Measurements from ENCODE around the gene CASTOR2.
"Not testable (repeated sequence)": the region's sequence is repeated elsewhere in the genome, so short reads cannot be mapped to it uniquely, and the experiment has no call there.

The CASTOR2 gene

DNA sequence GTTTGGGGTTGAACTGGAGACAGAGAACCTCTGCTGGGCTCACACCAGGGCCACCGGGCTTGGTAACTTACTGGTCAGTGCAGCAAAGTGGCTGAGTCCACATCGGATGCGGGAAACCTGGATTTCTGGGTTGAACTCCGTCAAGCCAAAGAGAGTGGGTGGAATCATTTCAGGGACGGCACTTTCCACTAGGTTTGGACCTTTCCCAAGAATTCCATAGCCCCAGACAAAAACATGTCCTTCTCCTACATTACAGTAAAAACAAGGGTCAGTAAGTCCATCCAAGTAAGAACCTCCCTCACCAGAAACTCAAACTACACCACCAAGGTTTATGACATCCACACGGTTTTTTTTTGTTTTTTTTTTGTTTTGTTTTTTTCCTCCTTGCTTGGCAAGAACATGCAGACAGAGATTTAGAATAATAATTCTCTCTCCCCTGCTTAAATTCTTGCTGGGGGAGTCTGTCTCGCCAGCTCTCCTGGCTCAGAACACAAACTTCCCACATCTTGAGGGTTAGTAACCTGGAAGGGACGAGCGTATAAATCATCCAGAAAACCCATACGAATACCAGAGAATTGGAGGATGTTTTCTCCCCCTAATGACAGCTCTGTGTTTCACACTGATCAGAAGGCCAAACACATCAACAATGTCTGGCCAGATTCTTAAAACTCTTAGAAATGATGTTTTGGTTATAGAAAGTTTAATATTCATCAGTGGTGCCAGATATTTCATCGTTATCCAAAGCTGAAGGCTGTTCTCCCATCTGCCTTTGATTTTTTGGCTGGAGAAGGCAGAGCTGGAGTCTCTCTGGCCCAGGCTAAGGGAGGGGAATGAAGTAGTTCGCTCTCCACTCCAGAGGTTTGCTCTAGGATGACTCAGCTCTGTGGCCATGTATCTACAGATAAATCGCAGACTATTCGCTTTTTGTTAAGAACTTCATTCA lies 91.6 kb downstream of the CASTOR2 start:
- no peak for DNase-seq

DNA sequence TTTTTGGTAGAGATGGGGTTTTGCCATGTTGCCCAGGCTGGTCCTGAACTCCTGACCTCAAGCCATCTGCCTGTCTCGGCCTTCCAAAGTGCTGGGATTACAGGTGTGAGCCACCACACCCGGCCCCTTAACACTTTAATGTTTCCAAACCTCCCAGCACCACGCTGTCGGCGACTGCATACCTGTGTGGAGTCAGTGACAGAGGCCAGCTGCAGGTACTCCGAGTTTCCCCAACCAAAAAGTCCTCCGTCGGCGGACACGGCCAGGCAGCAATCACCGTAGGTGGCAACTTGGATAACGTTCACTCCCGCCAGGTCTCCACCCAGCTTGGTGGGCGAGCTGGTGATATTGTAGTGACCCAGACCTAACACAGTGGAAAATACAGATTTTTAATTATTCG lies 93.9 kb downstream of the CASTOR2 start:
- no peak for DNase-seq

DNA sequence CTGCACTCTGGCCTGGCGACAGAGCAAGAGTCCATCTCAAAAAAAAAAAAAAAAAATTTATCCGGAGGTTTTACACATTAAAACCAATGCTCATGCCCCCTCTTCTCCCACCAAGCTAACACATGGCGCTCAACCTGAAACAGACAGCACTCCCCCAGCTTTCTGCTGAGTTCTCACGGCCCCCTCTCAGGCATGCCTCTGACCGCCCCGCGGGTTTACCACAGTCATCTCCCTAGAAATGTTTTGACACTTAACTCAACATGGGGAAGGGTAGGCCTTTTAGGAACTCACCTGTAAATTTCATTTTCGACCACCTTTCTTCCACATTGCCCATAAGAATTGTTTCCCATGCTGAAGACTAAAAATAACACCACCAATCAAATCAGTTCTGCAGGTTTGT lies 99.8 kb downstream of the CASTOR2 start:
- DNase-seq: no peak

DNA sequence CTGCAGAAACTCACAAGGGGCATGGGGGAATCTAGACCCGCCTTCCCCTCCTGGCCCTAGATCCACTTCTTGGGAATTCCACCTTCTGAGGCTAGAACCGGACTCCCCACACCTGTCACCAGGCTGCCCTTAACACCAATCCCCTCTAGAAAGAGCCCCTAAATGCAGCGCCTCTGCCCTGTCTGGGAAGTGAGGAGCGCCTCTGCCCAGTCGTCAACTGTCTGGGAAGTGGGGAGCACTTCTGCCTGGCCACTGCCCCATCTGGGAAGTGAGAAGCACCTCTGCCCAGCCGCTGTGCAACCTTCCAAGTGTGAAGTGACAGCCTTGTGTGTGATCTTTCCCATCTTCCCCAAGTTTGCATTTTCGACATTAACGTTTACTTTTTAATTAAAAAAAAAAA lies 100.3 kb downstream of the CASTOR2 start:
- DNase-seq: no peak

DNA sequence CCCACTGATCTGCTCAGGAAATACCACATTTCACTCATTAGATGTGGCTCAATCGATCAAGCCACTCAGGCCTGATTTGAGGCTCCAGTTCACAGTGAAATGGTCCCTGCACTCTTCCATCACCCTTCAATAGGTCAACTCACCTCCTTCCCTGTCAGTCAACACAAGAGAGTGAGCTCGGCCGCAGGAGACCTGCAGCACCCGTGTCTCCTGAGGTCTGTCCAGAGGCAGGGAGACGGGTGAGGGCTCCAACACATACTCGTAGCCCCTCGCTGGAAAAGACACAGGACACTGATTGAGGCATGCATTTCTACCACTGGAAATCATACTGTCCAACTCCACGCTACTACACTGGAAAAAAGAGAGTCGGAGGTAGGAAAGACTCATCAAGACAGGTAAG lies 102.0 kb downstream of the CASTOR2 start:
- DNase-seq: no peak

DNA sequence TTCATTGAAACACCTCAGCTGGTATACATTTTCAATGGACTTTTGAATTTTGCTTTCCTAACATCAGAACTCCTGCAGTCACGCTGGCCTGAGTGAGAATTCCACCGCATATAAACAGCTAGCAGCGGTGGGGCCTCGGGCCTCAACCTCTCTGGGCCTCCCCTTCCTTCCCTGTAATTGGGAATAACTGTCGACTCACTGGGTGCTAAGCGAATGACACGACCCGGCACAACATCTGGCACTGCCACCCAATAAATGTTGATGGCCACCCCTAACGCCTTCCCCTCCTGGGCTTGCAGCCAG lies 108.4 kb downstream of the CASTOR2 start:
- DNase-seq: no peak

DNA sequence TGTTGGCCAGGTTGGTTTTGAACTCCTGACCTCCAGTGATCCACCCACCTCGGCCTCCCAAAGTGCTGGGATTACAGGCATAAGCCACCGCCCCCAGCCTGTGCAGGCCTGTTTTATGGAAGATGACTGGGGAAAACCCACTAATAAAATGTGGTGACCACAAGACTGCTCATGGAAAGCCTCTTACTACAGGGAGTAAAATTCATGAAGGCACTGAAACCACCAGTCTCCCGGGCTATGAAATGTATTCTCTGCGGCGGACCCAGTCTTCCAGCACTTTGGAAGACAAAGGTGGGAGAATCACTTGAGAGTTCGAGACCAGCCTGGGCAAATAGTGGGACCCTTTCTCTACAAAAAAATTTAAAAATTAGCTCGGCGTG lies 109.7 kb downstream of the CASTOR2 start:
- not testable (repeated sequence) for DNase-seq

Measured in NCI-H1417 (cell line).